Measurements from ENCODE around the gene TTC28.

DNA sequence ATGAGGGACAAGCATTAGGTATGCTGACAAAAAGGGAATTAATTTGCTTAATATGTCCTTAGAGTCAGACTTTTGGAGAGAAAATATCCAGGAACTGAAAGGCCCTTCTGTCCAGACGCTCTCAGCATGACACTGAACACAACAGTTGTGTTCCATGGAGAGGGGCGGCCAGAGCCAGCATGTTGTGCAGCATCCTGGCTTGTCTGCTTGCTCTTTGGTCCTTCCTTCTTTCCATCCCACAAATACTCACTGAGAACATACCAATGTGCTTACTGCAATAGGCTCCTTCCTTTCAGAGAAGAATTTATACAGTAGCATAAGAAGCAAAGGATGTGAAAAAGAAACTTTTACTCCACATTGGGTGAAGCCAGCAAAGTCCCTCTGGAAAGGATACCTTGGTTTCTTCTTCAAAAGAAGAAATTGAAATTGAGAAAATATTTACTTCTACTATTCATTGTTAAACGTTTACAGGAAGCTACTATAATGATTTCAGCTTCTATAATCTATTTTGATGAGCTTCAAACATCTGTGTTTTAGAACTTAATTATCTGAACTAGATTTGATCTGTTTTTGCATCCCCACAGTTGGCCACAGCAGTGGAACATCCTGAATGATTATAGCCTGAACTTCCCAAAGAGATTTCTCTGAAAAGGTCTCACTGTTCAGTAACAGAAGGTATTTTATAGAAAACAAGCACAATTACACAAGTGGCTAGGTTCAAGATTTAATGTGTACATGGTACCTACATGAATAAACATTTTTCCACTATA is 456.5 kb downstream of the TTC28 start:
- TF ChIP-seq TAF1 (IDR thresholded peaks at IDR 0.05; ENCODE audit: low read depth) (no peak), RAD21 (conservative IDR thresholded peaks at IDR 0.05) (no peak)
- TF ChIP-seq, protein P1, sequence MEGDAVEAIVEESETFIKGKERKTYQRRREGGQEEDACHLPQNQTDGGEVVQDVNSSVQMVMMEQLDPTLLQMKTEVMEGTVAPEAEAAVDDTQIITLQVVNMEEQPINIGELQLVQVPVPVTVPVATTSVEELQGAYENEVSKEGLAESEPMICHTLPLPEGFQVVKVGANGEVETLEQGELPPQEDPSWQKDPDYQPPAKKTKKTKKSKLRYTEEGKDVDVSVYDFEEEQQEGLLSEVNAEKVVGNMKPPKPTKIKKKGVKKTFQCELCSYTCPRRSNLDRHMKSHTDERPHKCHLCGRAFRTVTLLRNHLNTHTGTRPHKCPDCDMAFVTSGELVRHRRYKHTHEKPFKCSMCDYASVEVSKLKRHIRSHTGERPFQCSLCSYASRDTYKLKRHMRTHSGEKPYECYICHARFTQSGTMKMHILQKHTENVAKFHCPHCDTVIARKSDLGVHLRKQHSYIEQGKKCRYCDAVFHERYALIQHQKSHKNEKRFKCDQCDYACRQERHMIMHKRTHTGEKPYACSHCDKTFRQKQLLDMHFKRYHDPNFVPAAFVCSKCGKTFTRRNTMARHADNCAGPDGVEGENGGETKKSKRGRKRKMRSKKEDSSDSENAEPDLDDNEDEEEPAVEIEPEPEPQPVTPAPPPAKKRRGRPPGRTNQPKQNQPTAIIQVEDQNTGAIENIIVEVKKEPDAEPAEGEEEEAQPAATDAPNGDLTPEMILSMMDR (IDR thresholded peaks at IDR 0.05; ENCODE audit: poor library complexity, severe bottlenecking) = no peak

Data from neural cell (in vitro differentiated cells).